HepG2 (cell line): ENCODE data around the gene CCS. TPM values are rescaled to one million over a fixed set of nuclear protein-coding genes. Genes with fewer than 3 reads are reported as not detected.
"Not testable (repeated sequence)": the region's sequence is repeated elsewhere in the genome, so short reads cannot be mapped to it uniquely, and the experiment has no call there.

Experiments
- ATAC-seq: fragments of 200-7000 bp; cut with Tn5 transposase; 3 replicates; pipeline ENCODE4 v1.9.1; 2020; ENCODE audit warnings: mild to moderate bottlenecking, moderate library complexity
- BruUV-seq: library from RNA; stranded (reverse); fragments of 400-500 nt; replicated peaks from 2 replicates; lab custom pipeline; 2021; lab: Mats Ljungman, UMichigan
- CTCF ChIA-PET: fragments of 300-600 bp; formaldehyde crosslinking; extraction: SDS; loops from one replicate; lab custom pipeline; 2021; ENCODE audit warnings: low total read pairs, inconsistent platforms, low intra/inter-chr PET ratio; lab: Yijun Ruan, JAX
- POLR2A ChIA-PET: fragments of 350-600 bp; sonication (Branson Sonifier 250); formaldehyde crosslinking; loops from one replicate; lab custom pipeline; 2020; ENCODE audit warnings: antibody characterized with exemption, inconsistent platforms; lab: Yijun Ruan, JAX
- DNase-seq: peaks from one replicate; pipeline ENCODE4 v3.0.0-alpha.2; 2015; ENCODE audit warnings: low spot score
- FAIRE-seq: peaks from 3 replicates; lab custom pipeline; 2011; peaks lifted over from hg19 to GRCh38; lab: Jason Lieb, UNC
- H2AFZ ChIP-seq: one replicate; pipeline ENCODE4 v1.6.1; 2011; ENCODE audit warnings: low read length, inconsistent platforms
- H3K27ac ChIP-seq: fragments of 300-600 bp; 3 replicates; pipeline ENCODE4 v1.8.0; 2011; ENCODE audit warnings: mixed run types, mild to moderate bottlenecking, mixed read lengths, low read length, inconsistent platforms; ENCODE audit not compliant: insufficient read depth; ENCODE audit errors: extremely low read length
- H3K27me3 ChIP-seq, 2 experiments: fragments of 200-600 bp in 1 of 2; 2 replicates in 1 of 2; 3 replicates in 1 of 2; pipeline versions ENCODE4 v1.6.0 to v1.8.0; 2011; ENCODE audit warnings: low read length in 2 of 2, mild to moderate bottlenecking in 2 of 2, moderate library complexity in 2 of 2, inconsistent platforms in 1 of 2; ENCODE audit not compliant: insufficient read depth in 2 of 2, control insufficient read depth in 1 of 2
- H3K36me3 ChIP-seq, 2 experiments: fragments of 200-600 bp in 1 of 2; replicated peaks in 1 of 2; 2 replicates in 1 of 2; 3 replicates in 1 of 2; pipeline versions ENCODE4 v1.5.1 to v1.8.0; 2011; ENCODE audit warnings: low read length in 2 of 2, inconsistent platforms in 1 of 2; ENCODE audit not compliant: insufficient read depth in 2 of 2, control insufficient read depth in 1 of 2
- H3K4me1 ChIP-seq: 2 replicates; pipeline ENCODE4 v1.5.1; 2012; ENCODE audit warnings: low read length, inconsistent platforms; ENCODE audit not compliant: insufficient read depth
- H3K4me2 ChIP-seq: 2 replicates; pipeline ENCODE4 v1.6.0; 2011; ENCODE audit warnings: low read depth, low read length, inconsistent platforms
- H3K4me3 ChIP-seq, 3 experiments: fragments of 200-600 bp in 1 of 3; sonication (generic), shearing (Covaris generic) in 1 of 3; replicated peaks in 1 of 3; 2 replicates each; pipeline ENCODE4 v1.5.1; 2011 to 2016; ENCODE audit warnings: low read length in 3 of 3, inconsistent platforms in 2 of 3, low read depth in 2 of 3, mild to moderate bottlenecking in 2 of 3, control low read depth in 1 of 3, mixed read lengths in 1 of 3; ENCODE audit not compliant: insufficient read depth in 1 of 3
- H3K79me2 ChIP-seq: one replicate; pipeline ENCODE4 v1.6.1; 2011; ENCODE audit warnings: low read length, inconsistent platforms; ENCODE audit not compliant: insufficient read depth
- H3K9ac ChIP-seq: 2 replicates; pipeline ENCODE4 v1.6.0; 2011; ENCODE audit warnings: mild to moderate bottlenecking, low read depth, low read length, inconsistent platforms; ENCODE audit not compliant: insufficient read depth
- H3K9me3 ChIP-seq: 2 replicates; pipeline ENCODE4 v1.5.1; 2012; ENCODE audit warnings: mild to moderate bottlenecking, low read length
- H4K20me1 ChIP-seq: 2 replicates; pipeline ENCODE4 v1.6.0; 2011; ENCODE audit warnings: inconsistent platforms, mild to moderate bottlenecking, low read length, moderate library complexity; ENCODE audit not compliant: insufficient read depth
- ZFX ChIP-seq: sonication (generic); formaldehyde crosslinking; IDR thresholded peaks from 2 replicates; pipeline ENCODE4 v1.4.0; 2020; ENCODE audit warnings: mild to moderate bottlenecking, low read depth, missing genetic modification reagents, moderate library complexity
- ZNF281 ChIP-seq: sonication (generic); formaldehyde crosslinking; IDR thresholded peaks from 2 replicates; pipeline ENCODE4 v1.4.0; 2020; ENCODE audit warnings: missing genetic modification reagents, borderline replicate concordance
- ZNF562 ChIP-seq: sonication (generic); formaldehyde crosslinking; IDR thresholded peaks from 2 replicates; pipeline ENCODE4 v1.8.0; 2022; ENCODE audit warnings: missing genetic modification reagents, borderline replicate concordance
- WGBS: methylation state at CpG from one replicate; pipeline ENCODE4 v1.1.6; 2017; ENCODE audit warnings: low lambda C conversion rate; 5-methylcytosine and 5-hydroxymethylcytosine counted together
- in situ Hi-C: cut with HindIII; loops from 2 replicates; pipeline ENCODE4 v1.10.0; 2017; ENCODE audit warnings: low pct_unique_long_range_greater_than_20kb; ENCODE audit not compliant: extremely low pct_ligation_motif_present
- intact Hi-C: fragments of 100-400 bp; cut with micrococcal nuclease; formaldehyde crosslinking; loops from one replicate; pipeline ENCODE4 v1.10.0; 2022; ENCODE audit not compliant: unreplicated experiment
- polyA plus RNA-seq, 8 experiments: library from polyadenylated mRNA; depleted of rRNA in 3 of 8; stranded (reverse) in 7 of 8; unstranded in 1 of 8; fragments of >200 nt; fragmentation: Illumina TruSeq in 4 of 8; extraction: Trizol in 4 of 8; gene quantifications; 2 replicates each; pipeline versions ENCODE4 v1.2.1 to v1.2.3, GENCODE V29; 2011 to 2016; ENCODE audit warnings: low read depth in 4 of 8, missing spikeins in 1 of 8, mixed read lengths in 1 of 8; ENCODE audit not compliant: insufficient read depth in 1 of 8
- total RNA-seq, 5 experiments: library from RNA; depleted of rRNA; stranded (reverse); fragments of >200 nt; fragmentation: Illumina TruSeq; extraction: Trizol; gene quantifications; 2 replicates each; pipeline ENCODE4 v1.2.3, GENCODE V29; 2016; ENCODE audit warnings: low read depth in 1 of 5

CCS gene
- total and polyA plus RNA-seq, 2 of the 13 experiments (the other 11 are each of a cell fraction or from before 2014, with no cell fraction given) = 25.4 to 44.6 TPM

- Histone ChIP-seq H3K79me2 (no peaks in the 10 kb centered on the region), H3K9me3 (no peaks in the 10 kb centered on the region; the same call in 1 of the 2 replicates), H2AFZ (no peak overlapping the region), H3K27ac (no peak overlapping the region), H3K4me3 (no peak overlapping the region), H3K27me3 (no peaks in the 10 kb centered on the region), H4K20me1 (no peaks in the 10 kb centered on the region), H3K4me2 (no peak overlapping the region), H3K4me1 (peaks cover 26% of the 10 kb centered on the region), H3K9ac (no peak overlapping the region), H3K36me3 (no peaks in the 10 kb centered on the region)
- TF ChIP-seq ZFX (CRISPR knock-in tag) (no peak), ZNF281 (CRISPR knock-in tag) (0 out of 2 replicates have a peak, but pooled peaks have one; percentile 7)
- in situ Hi-C loops (no loop called here), intact Hi-C loops (no loop called here)
- ChIA-PET CTCF (no interaction called here), POLR2A (interaction anchor here (1.0 to 1.8 kb wide), 4 partner anchors 12 to 97 kb away, joined by 3 to 9 read pairs (median 4); partner anchors contain the start of genes CCDC87, CCS and RBM4B)
- ATAC-seq (no peak), FAIRE-seq (no peak), DNase-seq (no peak)
- WGBS = 44% methylated on average over 3 of the region's 3 CpGs
- no TSS peak for BruUV-seq
Observed at GRCh38 chr11:66581261-66581660, 11.7 kb upstream of the CCS start.

GRCh38 chr11:66582565-66583147, 10.3 kb upstream of the CCS start:
- H3K4me2 ChIP-seq, intact Hi-C loops, FAIRE-seq, ATAC-seq, BruUV-seq, H3K27me3 ChIP-seq, H3K9me3 ChIP-seq, POLR2A ChIA-PET, H3K9ac ChIP-seq, H3K36me3 ChIP-seq, H3K27ac ChIP-seq, H2AFZ ChIP-seq, DNase-seq, H4K20me1 ChIP-seq, H3K79me2 ChIP-seq, in situ Hi-C loops, H3K4me3 ChIP-seq, CTCF ChIA-PET: not testable (repeated sequence)
- TF ChIP-seq ZNF562 (CRISPR knock-in tag) = peak; percentile 76; the same call in 1 of the 2 replicates
- H3K4me1 ChIP-seq = peaks cover 31% of the 10 kb centered on the region
- WGBS = 54% methylated on average over 3 of the region's 3 CpGs
